RKO (cell line): ENCODE data around the gene MAP4K4.

Experiments
- DNase-seq: peaks from one replicate; pipeline ENCODE4 v3.0.0-alpha.2; 2016; ENCODE audit warnings: low spot score

Gene MAP4K4

DNA sequence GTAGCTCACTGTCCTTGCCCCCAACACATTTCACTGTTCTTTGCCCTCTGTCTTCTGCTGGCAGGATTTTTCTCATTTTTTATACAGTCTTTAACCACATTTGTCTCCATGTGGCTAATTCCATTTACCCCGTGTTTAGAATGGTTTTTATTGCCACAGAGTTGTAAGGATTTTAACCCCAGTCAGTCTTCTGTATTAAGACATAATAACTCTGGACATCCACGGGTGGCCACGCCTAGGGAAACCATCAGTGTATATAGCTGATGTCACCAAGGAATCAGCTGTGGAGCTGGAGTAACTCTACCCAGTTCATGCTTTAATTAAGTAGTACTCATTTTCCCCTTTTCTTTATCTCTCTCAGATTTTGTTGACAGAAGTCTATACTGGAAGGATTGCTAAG lies 139.8 kb downstream of the MAP4K4 start:
- no peak for DNase-seq

DNA sequence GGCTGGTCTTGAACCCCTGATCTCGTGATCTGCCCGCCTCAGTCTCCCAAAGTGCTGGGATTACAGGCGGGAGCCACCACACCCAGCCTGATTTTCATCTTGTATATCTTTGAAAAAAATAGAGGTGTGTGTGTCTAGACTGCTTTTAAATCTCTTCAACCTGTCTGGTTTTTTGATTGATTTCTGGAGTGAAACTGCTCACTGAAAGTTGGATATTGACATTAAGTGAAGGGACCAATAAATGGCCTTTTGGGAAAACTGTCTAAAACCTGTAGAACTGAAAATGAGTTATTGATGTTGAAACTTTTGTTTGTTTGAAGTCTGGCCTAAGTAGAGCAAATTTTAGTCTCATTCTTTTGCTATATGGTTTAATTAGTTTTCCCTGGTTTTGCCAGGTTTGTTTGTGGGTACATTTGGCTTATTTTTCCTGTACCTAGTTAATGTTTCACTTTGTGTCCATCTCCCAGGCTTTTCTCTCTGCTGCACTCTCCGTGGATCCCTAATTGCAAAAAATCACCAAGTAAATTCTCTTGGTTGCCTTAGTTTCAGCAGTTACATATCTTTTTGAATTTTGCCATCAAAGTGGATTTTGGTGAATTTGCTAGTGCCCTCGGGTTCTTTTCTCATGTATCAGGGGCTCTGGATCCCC lies 144.3 kb downstream of the MAP4K4 start:
- DNase-seq, result no peak

DNA sequence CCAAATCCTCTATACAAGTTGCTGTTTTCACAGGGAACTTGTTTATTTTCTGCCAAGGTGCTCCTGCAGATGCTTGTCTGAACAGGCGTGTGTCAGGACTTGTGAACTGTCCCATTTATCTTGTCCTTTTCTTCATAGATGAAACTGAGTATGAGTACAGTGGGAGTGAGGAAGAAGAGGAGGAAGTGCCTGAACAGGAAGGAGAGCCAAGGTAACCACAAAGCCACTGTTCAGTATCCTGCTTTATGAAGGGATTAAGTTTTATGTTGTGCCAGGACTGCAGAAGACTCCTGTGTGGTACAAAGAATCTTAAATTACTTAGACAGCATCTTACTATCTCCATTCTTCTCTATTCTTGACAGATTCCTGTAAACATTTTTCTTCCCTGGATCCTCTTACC lies 145.0 kb downstream of the MAP4K4 start:
- DNase-seq, result no peak

GRCh38 chr2:101843048-101843447 lies 145.5 kb downstream of the MAP4K4 start:
- no peak for DNase-seq

- no peak for DNase-seq
Observed at GRCh38 chr2:101843471-101843870, 146.0 kb downstream of the MAP4K4 start.

DNA sequence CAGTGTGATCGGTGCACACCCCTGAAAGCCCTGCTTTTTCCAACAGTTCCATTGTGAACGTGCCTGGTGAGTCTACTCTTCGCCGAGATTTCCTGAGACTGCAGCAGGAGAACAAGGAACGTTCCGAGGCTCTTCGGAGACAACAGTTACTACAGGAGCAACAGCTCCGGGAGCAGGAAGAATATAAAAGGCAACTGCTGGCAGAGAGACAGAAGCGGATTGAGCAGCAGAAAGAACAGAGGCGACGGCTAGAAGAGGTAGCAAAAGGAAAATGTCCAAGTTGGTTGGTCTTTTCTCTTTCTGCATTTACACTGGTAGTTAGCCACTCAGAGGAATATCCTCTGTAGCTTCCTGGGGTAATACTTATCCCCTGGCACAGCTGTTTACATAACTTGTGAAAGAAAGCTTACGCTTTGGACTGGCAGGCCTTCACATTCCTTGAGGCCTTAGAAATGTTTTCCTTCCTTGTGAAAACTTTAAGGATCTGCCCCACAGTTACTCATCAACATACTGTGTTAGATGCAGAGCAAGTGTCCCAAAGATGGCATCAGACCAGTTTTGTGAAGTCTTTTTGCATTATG lies 146.6 kb downstream of the MAP4K4 start:
- no peak for DNase-seq

- peak; percentile 37 for DNase-seq
Observed at GRCh38 chr2:101846973-101847372, 149.5 kb downstream of the MAP4K4 start.

DNA sequence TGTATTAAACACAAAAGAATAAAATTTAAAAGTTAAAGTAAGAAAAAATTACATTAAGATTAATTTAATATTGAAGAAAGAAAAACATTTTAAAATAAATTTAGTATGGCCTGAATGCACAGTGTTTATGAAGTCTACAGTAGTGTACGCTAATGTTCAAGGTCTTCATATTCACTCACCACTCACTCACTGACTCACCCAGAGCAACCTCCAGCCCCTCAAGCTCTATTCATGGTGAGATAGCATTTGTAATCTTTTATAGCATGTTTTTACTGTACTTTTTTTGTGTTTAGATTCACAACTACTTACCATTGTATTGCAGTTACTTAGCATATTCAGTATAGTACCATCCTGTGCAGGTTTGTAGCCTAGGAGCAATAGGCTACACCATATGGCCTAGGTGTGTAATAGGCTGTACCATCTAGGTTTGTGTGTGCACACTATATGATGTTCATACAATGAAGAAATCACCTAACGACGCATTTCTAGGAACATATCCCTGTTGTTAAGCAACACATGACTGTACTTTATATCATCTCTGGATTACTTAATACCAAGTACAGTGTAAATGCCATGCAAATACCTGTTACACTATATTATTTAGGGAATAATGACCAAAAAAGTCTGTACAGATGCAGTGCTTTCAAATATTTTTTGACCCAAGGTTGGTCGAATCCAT lies 150.3 kb downstream of the MAP4K4 start:
- peak; percentile 14 for DNase-seq

GRCh38 chr2:101848769-101849410 lies 151.4 kb downstream of the MAP4K4 start:
- no peak for DNase-seq

- DNase-seq, result no peak
Observed at GRCh38 chr2:101850450-101850849, 152.9 kb downstream of the MAP4K4 start.

DNA sequence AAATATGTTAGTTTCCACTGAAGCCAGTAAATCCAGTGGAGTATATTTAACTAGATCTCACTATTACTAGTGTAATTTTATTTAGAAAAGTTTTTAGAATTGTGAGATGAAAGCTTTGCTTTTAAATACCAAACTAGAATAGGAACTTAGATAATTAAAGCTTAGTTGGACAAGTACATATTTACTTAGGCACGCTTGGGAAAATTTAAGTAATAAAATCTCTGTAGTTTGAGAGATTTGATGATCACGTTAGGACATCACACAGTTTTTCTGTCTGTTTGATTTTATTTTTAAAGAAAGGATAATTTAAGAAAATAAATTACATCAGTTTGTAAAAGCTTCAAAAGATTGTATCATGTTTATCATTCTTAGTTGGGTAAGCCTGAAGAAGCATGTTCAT lies 153.5 kb downstream of the MAP4K4 start:
- no peak for DNase-seq

- DNase-seq, result no peak
Observed at GRCh38 chr2:101852824-101853223, 155.3 kb downstream of the MAP4K4 start.

DNA sequence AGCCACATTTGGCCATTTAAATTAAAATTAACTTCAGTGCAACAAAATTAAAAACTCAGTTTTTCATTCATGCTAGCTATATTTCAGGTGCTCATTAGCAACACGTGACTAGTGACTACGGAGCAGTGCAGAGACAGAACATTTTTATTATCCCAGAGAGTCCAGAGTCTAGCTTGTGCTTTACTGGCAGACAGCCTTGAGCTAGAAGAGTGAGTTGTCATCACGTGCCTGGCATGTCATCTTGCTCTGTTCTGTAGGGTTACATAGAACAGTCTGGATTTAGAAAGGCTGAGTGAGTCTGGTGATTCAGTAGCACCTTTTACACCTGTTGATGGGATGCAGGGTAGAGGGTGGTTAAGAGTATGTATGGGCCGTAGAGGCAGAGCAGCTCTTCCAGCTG lies 157.4 kb downstream of the MAP4K4 start:
- DNase-seq, result no peak

GRCh38 chr2:101855776-101856175 lies 158.3 kb downstream of the MAP4K4 start:
- DNase-seq, result no peak

DNA sequence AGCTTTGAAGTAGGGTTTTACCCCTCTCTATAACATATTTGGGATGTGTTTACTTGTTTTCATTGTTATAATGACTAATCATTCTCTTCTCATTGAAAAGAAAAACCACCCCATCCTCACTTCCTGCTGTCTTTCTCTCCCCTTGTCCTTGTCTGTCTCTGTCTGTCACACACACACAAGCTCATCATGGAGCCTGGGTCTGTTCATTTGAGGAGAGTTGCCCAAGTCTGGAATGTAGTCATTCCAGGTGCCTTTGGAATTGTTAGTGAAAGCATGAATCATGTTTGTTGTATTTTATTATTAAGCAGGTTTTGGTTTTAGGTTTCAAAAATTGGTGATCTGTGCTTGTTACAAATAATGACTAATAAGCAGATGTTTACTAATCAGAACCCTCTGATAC lies 160.7 kb downstream of the MAP4K4 start:
- DNase-seq, result no peak

GRCh38 chr2:101858910-101859309 lies 161.4 kb downstream of the MAP4K4 start:
- DNase-seq, result no peak

DNA sequence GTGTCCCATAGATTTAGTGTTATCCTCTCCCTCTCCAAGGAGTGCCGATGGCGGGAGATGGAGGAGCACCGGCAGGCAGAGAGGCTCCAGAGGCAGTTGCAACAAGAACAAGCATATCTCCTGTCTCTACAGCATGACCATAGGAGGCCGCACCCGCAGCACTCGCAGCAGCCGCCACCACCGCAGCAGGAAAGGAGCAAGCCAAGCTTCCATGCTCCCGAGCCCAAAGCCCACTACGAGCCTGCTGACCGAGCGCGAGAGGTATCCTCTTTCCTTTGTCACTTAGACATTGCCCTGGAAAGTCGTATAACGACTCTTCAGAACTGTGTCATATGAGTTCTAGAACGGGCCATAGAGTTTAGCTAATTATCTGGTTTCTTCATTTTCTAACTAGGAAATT lies 162.1 kb downstream of the MAP4K4 start:
- DNase-seq, result no peak

- DNase-seq, result no peak
Observed at GRCh38 chr2:101860157-101860556, 162.7 kb downstream of the MAP4K4 start.

GRCh38 chr2:101860782-101861181 lies 163.3 kb downstream of the MAP4K4 start:
- DNase-seq, result no peak

GRCh38 chr2:101861382-101861781 lies 163.9 kb downstream of the MAP4K4 start:
- no peak for DNase-seq

GRCh38 chr2:101863534-101863933 lies 166.0 kb downstream of the MAP4K4 start:
- no peak for DNase-seq

- DNase-seq, result no peak
Observed at GRCh38 chr2:101864426-101864825, 166.9 kb downstream of the MAP4K4 start.

DNA sequence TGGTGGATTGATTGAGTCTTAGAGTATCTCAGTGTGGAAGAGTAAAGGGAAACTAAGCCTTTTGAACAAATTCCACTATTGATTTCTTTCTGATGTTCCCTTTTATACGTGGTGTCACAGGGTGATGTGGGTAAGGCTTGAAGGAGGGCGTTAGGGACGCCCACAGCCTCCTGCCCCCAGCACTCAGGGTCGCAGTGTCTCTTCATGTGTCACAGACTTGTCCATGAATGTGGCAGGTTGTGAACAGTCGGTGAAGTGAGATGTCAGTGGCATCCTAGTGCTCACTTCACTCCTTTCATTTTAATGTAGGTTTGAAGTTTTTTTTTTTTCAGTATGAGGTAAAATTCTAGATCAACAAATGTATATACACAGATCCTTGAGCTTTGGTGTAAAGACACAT lies 171.0 kb downstream of the MAP4K4 start:
- DNase-seq, result no peak
